GM12873 (cell line): ENCODE results near the gene HMOX2.

Source experiments
- TF ChIP-seq, protein P1 (sequence below): IDR thresholded peaks from 2 replicates; pipeline ENCODE4 v1.5.1; 2012; ENCODE audit warnings: low read depth, mild to moderate bottlenecking, moderate library complexity, low read length, control low read depth; ENCODE audit not compliant: insufficient read depth; ENCODE audit errors: missing control alignments

The HMOX2 gene

DNA sequence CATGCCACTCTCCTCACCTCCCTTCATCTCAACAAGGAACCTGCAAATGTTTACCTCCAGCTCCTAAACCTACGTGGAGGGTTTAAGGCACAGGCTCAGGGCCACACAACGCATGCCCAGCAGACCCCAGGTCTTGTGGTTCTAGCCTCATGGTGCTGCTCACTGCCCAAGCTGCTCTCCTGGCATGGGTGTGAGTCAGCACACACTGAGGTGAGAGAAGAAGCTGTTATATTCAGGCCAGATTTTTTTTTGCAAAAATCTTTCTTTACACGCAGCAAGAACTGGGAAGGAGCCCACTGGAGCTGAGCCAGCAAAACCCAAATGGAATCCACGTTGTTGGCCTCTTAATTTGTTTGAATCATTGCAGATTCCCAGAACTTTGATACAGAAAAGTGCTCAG, 74.4 kb downstream of the HMOX2 start:
- TF ChIP-seq, protein P1, sequence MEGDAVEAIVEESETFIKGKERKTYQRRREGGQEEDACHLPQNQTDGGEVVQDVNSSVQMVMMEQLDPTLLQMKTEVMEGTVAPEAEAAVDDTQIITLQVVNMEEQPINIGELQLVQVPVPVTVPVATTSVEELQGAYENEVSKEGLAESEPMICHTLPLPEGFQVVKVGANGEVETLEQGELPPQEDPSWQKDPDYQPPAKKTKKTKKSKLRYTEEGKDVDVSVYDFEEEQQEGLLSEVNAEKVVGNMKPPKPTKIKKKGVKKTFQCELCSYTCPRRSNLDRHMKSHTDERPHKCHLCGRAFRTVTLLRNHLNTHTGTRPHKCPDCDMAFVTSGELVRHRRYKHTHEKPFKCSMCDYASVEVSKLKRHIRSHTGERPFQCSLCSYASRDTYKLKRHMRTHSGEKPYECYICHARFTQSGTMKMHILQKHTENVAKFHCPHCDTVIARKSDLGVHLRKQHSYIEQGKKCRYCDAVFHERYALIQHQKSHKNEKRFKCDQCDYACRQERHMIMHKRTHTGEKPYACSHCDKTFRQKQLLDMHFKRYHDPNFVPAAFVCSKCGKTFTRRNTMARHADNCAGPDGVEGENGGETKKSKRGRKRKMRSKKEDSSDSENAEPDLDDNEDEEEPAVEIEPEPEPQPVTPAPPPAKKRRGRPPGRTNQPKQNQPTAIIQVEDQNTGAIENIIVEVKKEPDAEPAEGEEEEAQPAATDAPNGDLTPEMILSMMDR = no peak

DNA sequence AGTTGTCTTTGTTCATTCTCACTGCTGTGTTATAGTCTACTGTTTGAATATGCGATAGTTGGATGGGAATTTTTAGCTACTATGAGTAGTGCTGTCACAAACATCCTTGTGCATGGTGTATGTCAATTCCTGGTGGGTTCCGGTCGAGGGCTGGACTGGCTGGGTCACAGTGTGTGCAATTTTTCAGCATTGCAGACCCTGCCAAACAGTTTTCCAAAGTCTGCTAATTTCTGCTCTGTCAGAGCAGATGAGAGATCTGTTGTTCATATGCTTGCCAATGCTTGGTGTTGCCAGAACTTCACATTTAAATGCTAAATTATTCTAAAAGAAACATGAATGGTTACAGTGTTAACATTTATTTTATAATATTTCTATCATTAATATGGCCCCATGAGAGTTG, 76.3 kb downstream of the HMOX2 start:
- TF ChIP-seq, protein P1 = no peak

DNA sequence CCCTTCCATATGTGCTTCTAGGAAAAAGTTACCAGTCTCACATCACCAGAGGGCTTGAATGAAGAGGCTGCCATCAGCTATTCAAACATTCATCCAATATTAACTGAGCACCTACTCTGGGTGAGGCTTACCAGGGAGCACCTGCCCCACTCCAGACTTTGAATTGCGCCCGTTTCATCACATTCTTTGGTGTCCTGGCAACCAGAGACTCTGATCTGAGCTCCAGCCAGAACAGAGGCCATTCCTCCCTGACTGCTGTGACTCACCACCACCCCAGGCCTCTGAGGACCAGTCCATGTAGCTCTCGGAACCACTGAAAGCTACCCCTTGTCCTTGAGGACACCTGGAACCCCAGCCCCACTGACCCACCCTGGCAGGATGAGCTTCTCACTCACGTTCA, 79.9 kb downstream of the HMOX2 start, which contains the start of gene C16orf96:
Gene C16orf96, plus strand, starts transcription at position 229 of the 400 bp plus-strand sequence. Its CDS starts 150 bp downstream, at position 379.
- TF ChIP-seq, protein P1 = no peak

DNA sequence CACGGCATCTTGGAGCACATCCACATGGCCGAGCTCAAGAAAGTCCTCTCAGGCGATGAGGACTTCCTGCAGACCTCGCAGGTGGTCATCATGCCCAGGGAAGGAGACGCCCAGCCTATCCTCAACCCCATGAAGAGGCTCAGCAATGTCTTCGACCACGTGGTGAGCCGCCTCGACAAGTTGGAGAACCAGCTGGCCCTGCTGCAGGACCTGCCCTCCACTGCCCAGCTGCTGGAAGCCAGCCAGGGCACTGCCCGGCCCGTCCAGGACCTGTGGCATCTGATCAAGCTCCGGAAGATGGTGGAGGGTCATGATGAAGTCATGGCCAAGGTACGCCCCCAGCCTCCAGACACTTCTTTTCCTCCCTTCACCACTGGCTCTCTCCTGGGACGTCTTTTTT, 80.4 kb downstream of the HMOX2 start:
- TF ChIP-seq, protein P1 = no peak

DNA sequence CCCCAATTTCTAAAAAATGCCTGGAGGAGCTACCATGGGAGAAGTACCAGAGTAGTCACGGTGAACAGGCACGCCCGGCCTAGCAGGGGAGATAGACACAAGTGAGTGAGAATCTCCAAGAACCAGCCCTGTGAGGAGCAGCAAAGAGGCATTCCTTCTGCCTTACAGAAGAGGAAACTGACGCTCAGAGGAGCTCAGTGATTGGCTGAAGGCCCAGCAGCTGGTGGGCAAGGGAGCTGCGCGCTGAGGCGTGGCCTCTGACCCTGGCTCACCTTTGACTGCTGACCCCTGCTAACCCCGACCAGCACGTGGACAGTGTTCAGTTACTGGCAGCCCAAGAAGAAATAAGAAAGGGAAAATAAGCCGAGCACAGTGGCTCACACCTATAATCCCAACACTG, 81.8 kb downstream of the HMOX2 start:
- TF ChIP-seq, protein P1 = no peak
